H1 (cell line): ENCODE results near the gene WDR27. TPM values are rescaled to one million over a fixed set of nuclear protein-coding genes. Genes with fewer than 3 reads are reported as not detected.

ENCODE experiments used
- CTCF ChIA-PET: fragments of 300-600 bp; sonication (Branson Sonifier 250); formaldehyde crosslinking; loops from one replicate; lab custom pipeline; 2021; ENCODE audit not compliant: partially characterized antibody; lab: Charles Lee
- POLR2A ChIA-PET: fragments of 300-600 bp; sonication (Branson Sonifier 250); formaldehyde crosslinking; loops from one replicate; lab custom pipeline; 2021; ENCODE audit warnings: inconsistent platforms; ENCODE audit not compliant: partially characterized antibody; lab: Charles Lee
- DNase-seq, 2 experiments: peaks; one replicate each; pipeline versions ENCODE4 v3.0.0 to v3.0.0-alpha.2; 2010 to 2022; ENCODE audit warnings: low spot score in 2 of 2, low read depth in 1 of 2, mixed read lengths in 1 of 2
- FAIRE-seq: peaks from 2 replicates; lab custom pipeline; 2011; peaks lifted over from hg19 to GRCh38; lab: Jason Lieb, UNC
- H2AFZ ChIP-seq: 2 replicates; pipeline ENCODE4 v1.8.1; 2012; ENCODE audit warnings: low read length, inconsistent platforms
- H2AK5ac ChIP-seq: 2 replicates; pipeline ENCODE4 v1.6.1; 2013; ENCODE audit warnings: low read depth, low read length
- H2BK120ac ChIP-seq: replicated peaks from 2 replicates; pipeline ENCODE3; 2013; ENCODE audit warnings: low read depth, low read length, inconsistent platforms
- H2BK12ac ChIP-seq: 2 replicates; pipeline ENCODE4 v1.6.1; 2013; ENCODE audit warnings: low read depth, low read length
- H2BK15ac ChIP-seq: 2 replicates; pipeline ENCODE4 v1.6.1; 2013; ENCODE audit warnings: low read length
- H2BK20ac ChIP-seq: 2 replicates; pipeline ENCODE4 v1.6.1; 2013; ENCODE audit warnings: low read length
- H2BK5ac ChIP-seq: 2 replicates; pipeline ENCODE4 v1.6.1; 2013; ENCODE audit warnings: low read depth, low read length
- H3K14ac ChIP-seq: 2 replicates; pipeline ENCODE4 v1.6.1; 2013; ENCODE audit warnings: inconsistent platforms; ENCODE audit not compliant: insufficient read length
- H3K18ac ChIP-seq: 2 replicates; pipeline ENCODE4 v1.6.1; 2013; ENCODE audit warnings: low read length; ENCODE audit errors: extremely low read depth
- H3K23ac ChIP-seq: 2 replicates; pipeline ENCODE4 v1.6.1; 2013; ENCODE audit warnings: inconsistent platforms; ENCODE audit not compliant: insufficient read length
- H3K23me2 ChIP-seq: 2 replicates; pipeline ENCODE4 v1.6.1; 2013; ENCODE audit warnings: low read depth, low read length
- H3K27ac ChIP-seq: 2 replicates; pipeline ENCODE4 v1.6.1; 2011; ENCODE audit warnings: low read depth, low read length, inconsistent platforms
- H3K27me3 ChIP-seq, 4 experiments: replicated peaks in 1 of 4; 1 replicate in 1 of 4; 2 replicates in 3 of 4; pipeline versions ENCODE4 v1.6.1 to v1.8.1; 2011 to 2013; ENCODE audit warnings: low read length in 3 of 4, mild to moderate bottlenecking in 3 of 4, inconsistent platforms in 2 of 4, mixed read lengths in 2 of 4, moderate library complexity in 1 of 4; ENCODE audit not compliant: control insufficient read depth in 3 of 4, insufficient read depth in 3 of 4; ENCODE audit errors: extremely low read depth in 1 of 4
- H3K36me3 ChIP-seq, 4 experiments: 2 replicates each; pipeline versions ENCODE4 v1.6.1 to v1.8.1; 2011 to 2013; ENCODE audit warnings: mild to moderate bottlenecking in 4 of 4, low read length in 3 of 4, moderate library complexity in 2 of 4, control low read depth in 1 of 4, inconsistent platforms in 1 of 4; ENCODE audit not compliant: insufficient read depth in 4 of 4, control insufficient read depth in 2 of 4
- H3K4ac ChIP-seq: replicated peaks from 2 replicates; pipeline ENCODE3; 2013; ENCODE audit warnings: low read length, low read depth, mixed read lengths, inconsistent platforms; ENCODE audit not compliant: insufficient read length
- H3K4me1 ChIP-seq, 4 experiments: replicated peaks in 1 of 4; 1 replicate in 1 of 4; 2 replicates in 3 of 4; pipeline versions ENCODE4 v1.6.1 to v1.8.1; 2011 to 2013; ENCODE audit warnings: low read length in 3 of 4, inconsistent platforms in 2 of 4, mixed read lengths in 1 of 4; ENCODE audit not compliant: insufficient read depth in 4 of 4, control insufficient read depth in 3 of 4
- H3K4me2 ChIP-seq, 2 experiments: 2 replicates each; pipeline versions ENCODE4 v1.6.1 to v1.8.1; 2011 to 2013; ENCODE audit warnings: low read depth in 2 of 2, low read length in 2 of 2, control low read depth in 1 of 2, inconsistent platforms in 1 of 2, mild to moderate bottlenecking in 1 of 2; ENCODE audit not compliant: insufficient read depth in 1 of 2
- H3K4me3 ChIP-seq, 4 experiments: fragments of 200-600, 300-600 bp in 1 of 4; sonication (generic), shearing (Covaris generic), sonication (Bioruptor Twin) in 1 of 4; 2 replicates each; pipeline versions ENCODE4 v1.5.1 to v1.8.1; 2011 to 2016; ENCODE audit warnings: low read length in 4 of 4, low read depth in 3 of 4, control low read depth in 2 of 4, inconsistent platforms in 2 of 4, mild to moderate bottlenecking in 2 of 4, mixed read lengths in 1 of 4, moderate library complexity in 1 of 4; ENCODE audit not compliant: insufficient read depth in 2 of 4; ENCODE audit errors: extremely low read depth in 1 of 4
- H3K56ac ChIP-seq: replicated peaks from 2 replicates; pipeline ENCODE3; 2013; ENCODE audit warnings: low read depth, mild to moderate bottlenecking, mixed read lengths, low read length, inconsistent platforms; ENCODE audit not compliant: insufficient read length
- H3K79me1 ChIP-seq: 2 replicates; pipeline ENCODE4 v1.6.1; 2013; ENCODE audit warnings: low read depth, low read length, control low read depth
- H3K79me2 ChIP-seq, 2 experiments: 2 replicates each; pipeline versions ENCODE4 v1.6.1 to v1.8.1; 2012 to 2013; ENCODE audit warnings: low read length in 2 of 2, mild to moderate bottlenecking in 2 of 2, inconsistent platforms in 1 of 2; ENCODE audit not compliant: insufficient read depth in 2 of 2, control insufficient read depth in 1 of 2
- H3K9ac ChIP-seq, 4 experiments: replicated peaks in 1 of 4; 1 replicate in 1 of 4; 2 replicates in 3 of 4; pipeline versions ENCODE4 v1.6.1 to v1.8.1; 2011 to 2013; ENCODE audit warnings: low read depth in 3 of 4, low read length in 3 of 4, control low read depth in 2 of 4, mild to moderate bottlenecking in 2 of 4, moderate library complexity in 2 of 4, inconsistent platforms in 1 of 4; ENCODE audit errors: extremely low read depth in 1 of 4
- H3K9me3 ChIP-seq, 2 experiments: 2 replicates each; pipeline versions ENCODE4 v1.6.1 to v1.8.1; 2012 to 2013; ENCODE audit warnings: mild to moderate bottlenecking in 2 of 2, moderate library complexity in 2 of 2, control low read depth in 1 of 2, inconsistent platforms in 1 of 2, low read depth in 1 of 2, low read length in 1 of 2, mixed read lengths in 1 of 2; ENCODE audit not compliant: insufficient read depth in 2 of 2
- H4K20me1 ChIP-seq, 2 experiments: replicated peaks in 1 of 2; 2 replicates each; pipeline versions ENCODE3 to v1.8.1; 2011 to 2013; ENCODE audit warnings: inconsistent platforms in 2 of 2, low read length in 2 of 2, mild to moderate bottlenecking in 1 of 2; ENCODE audit not compliant: insufficient read depth in 2 of 2, control insufficient read depth in 1 of 2
- H4K5ac ChIP-seq: 2 replicates; pipeline ENCODE4 v1.6.1; 2013; ENCODE audit warnings: low read length, low read depth, mixed read lengths, inconsistent platforms; ENCODE audit not compliant: insufficient read length
- H4K8ac ChIP-seq: 2 replicates; pipeline ENCODE4 v1.8.0; 2013; ENCODE audit warnings: mild to moderate bottlenecking, moderate library complexity, low read length, inconsistent platforms; ENCODE audit not compliant: insufficient read depth; ENCODE audit errors: extremely low read depth
- H4K91ac ChIP-seq: replicated peaks from 2 replicates; pipeline ENCODE3; 2013; ENCODE audit warnings: low read length, mixed read lengths, inconsistent platforms; ENCODE audit not compliant: insufficient read length
- CEBPB ChIP-seq: IDR thresholded peaks from 2 replicates; pipeline ENCODE4 v1.6.1; 2012; ENCODE audit warnings: low read depth, low read length
- KDM5A ChIP-seq: fragments of 200-600 bp; IDR thresholded peaks from 2 replicates; pipeline ENCODE4 v1.7.1; 2012; ENCODE audit warnings: mild to moderate bottlenecking, low read length, inconsistent platforms, mixed read lengths
- POU5F1 ChIP-seq: IDR thresholded peaks from 2 replicates; pipeline ENCODE4 v1.6.1; 2011; ENCODE audit warnings: low read depth, mild to moderate bottlenecking, low read length, moderate library complexity
- TCF12 ChIP-seq: IDR thresholded peaks from 2 replicates; pipeline ENCODE4 v1.6.1; 2011; ENCODE audit warnings: low read depth, mild to moderate bottlenecking, low read length
- WGBS, 2 experiments: shearing (Covaris generic) in 1 of 2; methylation state at CpG; one replicate each; pipeline versions ENCODE4 v1.1.6 to v1.1.7; 2013 to 2015; ENCODE audit warnings: low lambda C conversion rate in 2 of 2, mixed read lengths in 2 of 2, inconsistent platforms in 1 of 2, low coverage in 1 of 2, missing lambda C conversion rate in 1 of 2; ENCODE audit not compliant: insufficient replicate concordance in 2 of 2, insufficient coverage in 1 of 2, insufficient read length in 1 of 2; ENCODE audit errors: extremely low coverage in 1 of 2, missing lambda C conversion rate in 1 of 2; 5-methylcytosine and 5-hydroxymethylcytosine counted together
- polyA plus RNA-seq, 7 experiments: library from polyadenylated mRNA; depleted of rRNA in 3 of 7; stranded (reverse) in 5 of 7; unstranded in 2 of 7; fragments of >200 nt in 5 of 7; fragments of 200-250 nt in 2 of 7; gene quantifications; 1 replicate in 5 of 7; 2 replicates in 1 of 7; 4 replicates in 1 of 7; pipeline versions ENCODE4 v1.2.1 to v1.2.3, GENCODE V29; 2011 to 2013; ENCODE audit warnings: missing spikeins in 2 of 7, mixed read lengths in 2 of 7
- total RNA-seq: library from RNA; stranded (reverse); fragmentation: NEBNext Ultra II Directional; extraction: Animal tissue kit (Norgen Biotek cat#: 25700); gene quantifications from 2 replicates; pipeline ENCODE4 v1.2.1, GENCODE V29; 2021

Gene WDR27
- total and polyA plus RNA-seq, 2 of the 8 experiments (the other 6 are each of a cell fraction or from before 2014, with no cell fraction given), result 53.6 to 68.6 TPM

DNA sequence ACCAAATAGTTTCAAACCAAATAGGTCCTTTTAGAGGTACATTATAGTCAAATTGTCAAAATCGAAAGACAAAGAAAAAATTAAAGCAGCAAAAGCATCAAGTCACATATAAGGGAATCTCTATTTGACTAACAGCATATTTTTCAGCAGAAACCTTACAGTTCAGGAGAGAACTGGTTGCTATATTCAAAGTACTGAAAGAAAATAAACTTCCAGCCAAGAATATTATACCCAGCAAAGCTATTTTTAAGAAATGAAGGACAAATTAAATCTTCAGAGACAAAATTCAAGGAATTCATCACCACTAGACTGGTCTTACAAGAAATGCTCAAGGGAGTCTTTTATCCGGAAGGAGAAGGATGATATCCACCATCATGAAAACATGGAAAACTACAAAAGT is 16.0 kb downstream of the WDR27 start:
- FAIRE-seq (no peak), DNase-seq (no peak)
- Histone ChIP-seq H4K91ac (no peak overlapping the region), H3K56ac (no peak overlapping the region), H3K4me1 (no peaks in the 10 kb centered on the region), H3K27me3 (no peaks in the 10 kb centered on the region), H3K79me2 (peaks cover 0 to 64% of the 10 kb centered on the region in 2 experiments; a peak in 3 of 4 replicates), H3K4me3 (no peak overlapping the region), H2BK120ac (no peak overlapping the region), H3K79me1 (peaks cover 5% of the 10 kb centered on the region; the same call in 1 of the 2 replicates), H3K4me2 (no peak overlapping the region), H2AFZ (no peak overlapping the region), H3K18ac (no peak overlapping the region), H4K8ac (no peak overlapping the region), H3K36me3 (peaks cover 0 to 33% (median 19%) of the 10 kb centered on the region in 4 experiments; a peak in 7 of 8 replicates), H2BK5ac (no peak overlapping the region), H2AK5ac (no peak overlapping the region), H3K4ac (no peak overlapping the region), H2BK20ac (no peak overlapping the region), H3K9me3 (no peaks in the 10 kb centered on the region; a peak in 1 of 4 replicates), H2BK12ac (no peak overlapping the region), H4K5ac (no peak overlapping the region), H4K20me1 (peaks cover 6 to 10% of the 10 kb centered on the region in 2 experiments), H3K23me2 (no peaks in the 10 kb centered on the region), H3K23ac (no peak overlapping the region), H3K27ac (no peak overlapping the region), H3K9ac (no peak overlapping the region), H3K14ac (no peak overlapping the region), H2BK15ac (no peak overlapping the region)
- 89% methylated on average over 2 of the region's 2 CpGs; no CpG with 5 or more reads in 1 of the 2 experiments for WGBS, 2 experiments
- TF ChIP-seq CEBPB, result no peak
- TF ChIP-seq KDM5A, result no peak
- TF ChIP-seq POU5F1, result no peak
- no peak for TF ChIP-seq TCF12
- CTCF ChIA-PET, result interaction anchor here (0.7 kb wide), 1 partner anchor 886 kb away, joined by 3 read pairs; no protein-coding TSS in a partner anchor
- POLR2A ChIA-PET, result no interaction called here
